Measurements from ENCODE around the gene FAM3B.

- no peak for TF ChIP-seq CTCF (IDR thresholded peaks at IDR 0.05)
- TF ChIP-seq REST (IDR thresholded peaks at IDR 0.05; ENCODE audit: insufficient read depth in 1 of 2, low read depth in 2 of 2, low read length in 1 of 2): no peak
- no peak for TF ChIP-seq POLR2AphosphoS5 (IDR thresholded peaks at IDR 0.05; ENCODE audit: low read depth, low read length)
These were observed 47.1 kb upstream of the FAM3B start for GRCh38 chr21:41269535-41269934.
